ENCODE data around the gene NLRP5.
"Not testable (repeated sequence)": the region's sequence is repeated elsewhere in the genome, so short reads cannot be mapped to it uniquely, and the experiment has no call there.

Gene NLRP5

GRCh38 chr19:55993492-55993891 is 6.9 kb downstream of the NLRP5 start:
- H3K36me3 ChIP-seq = no peaks in the 10 kb centered on the region
- H3K27me3 ChIP-seq = no peaks in the 10 kb centered on the region
- H3K4me3 ChIP-seq (ENCODE audit: low read depth, low read length) = no peak overlapping the region
- no peaks in the 10 kb centered on the region for H3K4me1 ChIP-seq
- 0 out of 2 replicates have a peak, but pooled peaks cover 3% of the 10 kb centered on the region for H3K9me3 ChIP-seq
- DNase-seq = no peak
- TF ChIP-seq CTCF (IDR thresholded peaks at IDR 0.05; ENCODE audit: low read depth, low read length) = no peak

- no peak for DNase-seq
- H3K9me3 ChIP-seq = no peaks in the 10 kb centered on the region; the same call in 1 of the 2 replicates
Measured at GRCh38 chr19:56014765-56015164, 28.2 kb downstream of the NLRP5 start.

GRCh38 chr19:56015756-56016155 is 29.2 kb downstream of the NLRP5 start:
- H3K4me1 ChIP-seq = no peaks in the 10 kb centered on the region
- H3K9me3 ChIP-seq = no peaks in the 10 kb centered on the region; the same call in 1 of the 2 replicates
- no peak for TF ChIP-seq CTCF (IDR thresholded peaks at IDR 0.05; ENCODE audit: low read depth, low read length)
- DNase-seq = no peak
- no peak overlapping the region for H3K4me3 ChIP-seq (ENCODE audit: low read depth, low read length)
- peaks cover 34% of the 10 kb centered on the region for H3K27me3 ChIP-seq
- H3K36me3 ChIP-seq = no peaks in the 10 kb centered on the region

More at GRCh38 chr19:56014765-56015164, 28.2 kb downstream of the NLRP5 start:
- TF ChIP-seq CTCF (IDR thresholded peaks at IDR 0.05; ENCODE audit: low read depth, low read length) = no peak
- Histone ChIP-seq H3K4me1 (no peaks in the 10 kb centered on the region), H3K36me3 (no peaks in the 10 kb centered on the region), H3K27me3 (peaks cover 34% of the 10 kb centered on the region), H3K4me3 (ENCODE audit: low read depth, low read length) (no peak overlapping the region)

- not testable (repeated sequence) for H3K36me3 ChIP-seq; H3K4me3 ChIP-seq (ENCODE audit: low read depth, low read length); H3K9me3 ChIP-seq; DNase-seq; H3K4me1 ChIP-seq
- peaks cover 40% of the 10 kb centered on the region for H3K27me3 ChIP-seq
Measured at GRCh38 chr19:56019325-56019724, 32.8 kb downstream of the NLRP5 start.

- H3K36me3 ChIP-seq; H3K9me3 ChIP-seq; DNase-seq; H3K4me3 ChIP-seq (ENCODE audit: low read depth, low read length); H3K4me1 ChIP-seq: not testable (repeated sequence)
- H3K27me3 ChIP-seq = peaks cover 30% of the 10 kb centered on the region
Measured at GRCh38 chr19:56020355-56020975, 33.9 kb downstream of the NLRP5 start.

GRCh38 chr19:56026769-56027168 is 40.2 kb downstream of the NLRP5 start:
- Histone ChIP-seq H3K9me3 (no peaks in the 10 kb centered on the region; the same call in 1 of the 2 replicates), H3K36me3 (no peaks in the 10 kb centered on the region), H3K4me3 (ENCODE audit: low read depth, low read length) (no peak overlapping the region), H3K27me3 (peaks cover 27% of the 10 kb centered on the region), H3K4me1 (no peaks in the 10 kb centered on the region)
- DNase-seq = no peak
- no peak for TF ChIP-seq CTCF (IDR thresholded peaks at IDR 0.05; ENCODE audit: low read depth, low read length)

- Histone ChIP-seq H3K36me3 (no peaks in the 10 kb centered on the region), H3K27me3 (no peaks in the 10 kb centered on the region), H3K9me3 (no peaks in the 10 kb centered on the region), H3K4me1 (no peaks in the 10 kb centered on the region), H3K4me3 (ENCODE audit: low read depth, low read length) (no peak overlapping the region)
- no peak for DNase-seq
- no peak for TF ChIP-seq CTCF (IDR thresholded peaks at IDR 0.05; ENCODE audit: low read depth, low read length)
Measured at GRCh38 chr19:56053596-56053995, 67.0 kb downstream of the NLRP5 start.

Measured in BE2C (cell line).